HG02763 (cell line): Measurements from ENCODE around the gene VTI1A.
"Not testable (repeated sequence)": the region's sequence is repeated elsewhere in the genome, so short reads cannot be mapped to it uniquely, and the experiment has no call there.

Experiments used
- ATAC-seq: cut with Tn5 transposase; IDR thresholded peaks from one replicate; pipeline ENCODE4 v1.9.1; 2021; ENCODE audit warnings: mild to moderate bottlenecking, moderate library complexity; ENCODE audit not compliant: unreplicated experiment

Gene VTI1A

GRCh38 chr10:112848228-112848627 lies 401.2 kb downstream of the VTI1A start:
- ATAC-seq = no peak

- ATAC-seq = no peak
Measured at GRCh38 chr10:112848868-112849430, 401.9 kb downstream of the VTI1A start.

- ATAC-seq = no peak
Measured at GRCh38 chr10:112849546-112849945, 402.5 kb downstream of the VTI1A start.

GRCh38 chr10:112851181-112851580 lies 404.2 kb downstream of the VTI1A start:
- no peak for ATAC-seq

- no peak for ATAC-seq
Measured at GRCh38 chr10:112851588-112852211, 404.7 kb downstream of the VTI1A start.

- ATAC-seq = no peak
Measured at GRCh38 chr10:112852306-112852705, 405.3 kb downstream of the VTI1A start.

- no peak for ATAC-seq
Measured at GRCh38 chr10:112855134-112855533, 408.1 kb downstream of the VTI1A start.

- ATAC-seq = no peak
Measured at GRCh38 chr10:112857493-112857892, 410.5 kb downstream of the VTI1A start.

- no peak for ATAC-seq
Measured at GRCh38 chr10:112858986-112859651, 412.1 kb downstream of the VTI1A start.

GRCh38 chr10:112859793-112860192 lies 412.8 kb downstream of the VTI1A start:
- ATAC-seq = no peak

- ATAC-seq = not testable (repeated sequence)
Measured at GRCh38 chr10:112863461-112863860, 416.4 kb downstream of the VTI1A start.
